HG03378 (cell line): ENCODE results near the gene SORBS2.
"Not testable (repeated sequence)": the region's sequence is repeated elsewhere in the genome, so short reads cannot be mapped to it uniquely, and the experiment has no call there.

Source experiments
- ATAC-seq: cut with Tn5 transposase; IDR thresholded peaks from one replicate; pipeline ENCODE4 v1.9.1; 2021; ENCODE audit warnings: mild to moderate bottlenecking, moderate library complexity; ENCODE audit not compliant: unreplicated experiment

The SORBS2 gene

GRCh38 chr4:185811509-185812364 lies at the start of gene SORBS2:
SORBS2 (minus strand) TSS chr4:185812194; CDS start chr4:185690571, 121,623 bp downstream.
- peak; percentile 83 for ATAC-seq

- no peak for ATAC-seq
Measured at GRCh38 chr4:185859111-185859510, 47.1 kb upstream of the SORBS2 start.

- not testable (repeated sequence) for ATAC-seq
Measured at GRCh38 chr4:185857561-185857960, 45.6 kb upstream of the SORBS2 start.

GRCh38 chr4:185853841-185854240 lies 41.8 kb upstream of the SORBS2 start:
- ATAC-seq, result no peak

- ATAC-seq, result no peak
Measured at GRCh38 chr4:185852961-185853360, 41.0 kb upstream of the SORBS2 start.

GRCh38 chr4:185849664-185850550 lies 37.9 kb upstream of the SORBS2 start:
- no peak for ATAC-seq

- ATAC-seq, result no peak
Measured at GRCh38 chr4:185847352-185848097, 35.5 kb upstream of the SORBS2 start.

GRCh38 chr4:185846505-185847150 lies 34.6 kb upstream of the SORBS2 start:
- no peak for ATAC-seq

GRCh38 chr4:185845966-185846365 lies 34.0 kb upstream of the SORBS2 start:
- ATAC-seq, result no peak

GRCh38 chr4:185841451-185841850 lies 29.5 kb upstream of the SORBS2 start:
- ATAC-seq, result no peak

GRCh38 chr4:185840953-185841352 lies 29.0 kb upstream of the SORBS2 start:
- no peak for ATAC-seq

GRCh38 chr4:185840201-185840600 lies 28.2 kb upstream of the SORBS2 start:
- no peak for ATAC-seq

- ATAC-seq, result no peak
Measured at GRCh38 chr4:185839770-185840169, 27.8 kb upstream of the SORBS2 start.

GRCh38 chr4:185839194-185839712 lies 27.3 kb upstream of the SORBS2 start:
- ATAC-seq, result no peak

GRCh38 chr4:185838514-185839193 lies 26.7 kb upstream of the SORBS2 start:
- ATAC-seq, result no peak

GRCh38 chr4:185838104-185838452 lies 26.1 kb upstream of the SORBS2 start:
- ATAC-seq, result no peak

GRCh38 chr4:185837415-185838103 lies 25.6 kb upstream of the SORBS2 start:
- no peak for ATAC-seq

GRCh38 chr4:185836241-185837084 lies 24.5 kb upstream of the SORBS2 start:
- ATAC-seq, result no peak
